Measurements from ENCODE around the gene TSHR. TPM values are rescaled to one million over a fixed set of nuclear protein-coding genes. Genes with fewer than 3 reads are reported as not detected.

Gene TSHR
- total RNA-seq, 1 experiment from 2014 or later: not detected

GRCh38 chr14:81137316-81137715, 181.9 kb downstream of the TSHR start:
- DNase-seq (ENCODE audit: low spot score): peak; percentile 91

- no peak for DNase-seq (ENCODE audit: low spot score)
These were observed 183.0 kb downstream of the TSHR start for GRCh38 chr14:81138429-81138828.

- DNase-seq (ENCODE audit: low spot score): no peak
These were observed 186.0 kb downstream of the TSHR start for GRCh38 chr14:81141426-81141825.

GRCh38 chr14:81143793-81144192, 188.4 kb downstream of the TSHR start:
- DNase-seq (ENCODE audit: low spot score): no peak

GRCh38 chr14:81144824-81145603, 189.6 kb downstream of the TSHR start:
- DNase-seq (ENCODE audit: low spot score): no peak

GRCh38 chr14:81147140-81147897, 191.9 kb downstream of the TSHR start:
- no peak for DNase-seq (ENCODE audit: low spot score)

- DNase-seq (ENCODE audit: low spot score): no peak
These were observed 193.2 kb downstream of the TSHR start for GRCh38 chr14:81148635-81149034.

- no peak for DNase-seq (ENCODE audit: low spot score)
These were observed 197.8 kb downstream of the TSHR start for GRCh38 chr14:81153187-81153586.

GRCh38 chr14:81157431-81157830, 202.0 kb downstream of the TSHR start:
- no peak for DNase-seq (ENCODE audit: low spot score)

- no peak for DNase-seq (ENCODE audit: low spot score)
These were observed 205.7 kb downstream of the TSHR start for GRCh38 chr14:81161088-81161487.

- no peak for DNase-seq (ENCODE audit: low spot score)
These were observed 206.3 kb downstream of the TSHR start for GRCh38 chr14:81161749-81162148.

GRCh38 chr14:81162941-81163340, 207.5 kb downstream of the TSHR start:
- peak; percentile 44 for DNase-seq (ENCODE audit: low spot score)

GRCh38 chr14:81164167-81164774, 208.8 kb downstream of the TSHR start:
- peak; percentile 75 for DNase-seq (ENCODE audit: low spot score)

GRCh38 chr14:81165188-81165587, 209.8 kb downstream of the TSHR start:
- DNase-seq (ENCODE audit: low spot score): no peak

GRCh38 chr14:81166121-81166520, 210.7 kb downstream of the TSHR start:
- no peak for DNase-seq (ENCODE audit: low spot score)

GRCh38 chr14:81169267-81169666, 213.8 kb downstream of the TSHR start:
- DNase-seq (ENCODE audit: low spot score): no peak

- no peak for DNase-seq (ENCODE audit: low spot score)
These were observed 214.3 kb downstream of the TSHR start for GRCh38 chr14:81169711-81170103.

- peak; percentile 67 for DNase-seq (ENCODE audit: low spot score)
These were observed 214.8 kb downstream of the TSHR start for GRCh38 chr14:81170104-81170828.

GRCh38 chr14:81170829-81171195, 215.4 kb downstream of the TSHR start:
- no peak for DNase-seq (ENCODE audit: low spot score)

GRCh38 chr14:81172353-81172752, 216.9 kb downstream of the TSHR start:
- DNase-seq (ENCODE audit: low spot score): no peak

GRCh38 chr14:81172881-81173280, 217.5 kb downstream of the TSHR start:
- DNase-seq (ENCODE audit: low spot score): no peak

GRCh38 chr14:81176241-81176640, 220.8 kb downstream of the TSHR start:
- DNase-seq (ENCODE audit: low spot score): no peak

All from A172 (cell line).